ENCODE measurements around the gene SIRT1. TPM values are rescaled to one million over a fixed set of nuclear protein-coding genes. Genes with fewer than 3 reads are reported as not detected.

Gene SIRT1
- total and polyA plus RNA-seq, 12 donors = 4.9 to 18.0 (median 13.5) TPM

DNA sequence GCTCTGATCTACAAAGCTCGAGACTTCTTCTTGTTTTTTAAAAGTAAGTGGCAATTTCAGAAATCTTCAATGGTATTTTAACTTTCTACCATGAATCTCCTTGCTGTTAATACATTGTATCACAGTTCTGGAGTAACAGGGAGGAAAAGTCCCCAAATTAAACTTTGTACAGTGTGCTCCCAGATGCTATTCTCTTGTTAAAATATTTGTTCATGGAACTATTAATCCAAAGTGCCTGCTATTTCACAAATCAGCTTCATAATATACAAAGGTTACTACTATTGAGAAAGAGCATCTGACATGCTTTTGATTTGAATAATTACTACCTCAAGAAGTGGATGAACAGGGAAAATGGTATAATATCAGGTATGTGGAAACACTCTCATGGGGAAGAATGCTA is 36.6 kb downstream of the SIRT1 start:
- Histone ChIP-seq H3K9me3 (no peaks in the 10 kb centered on the region), H3K27ac (no peak overlapping the region), H3K27me3 (no peaks in the 10 kb centered on the region), H3K36me3 (peaks cover 0 to 99% (median 8%) of the 10 kb centered on the region in 9 donors), H3K4me1 (no peaks in the 10 kb centered on the region), H3K4me3 (no peak overlapping the region)
- intact Hi-C loops (cut with DNase I) = no loop called here
- WGBS, 2 donors = 89 to 100% methylated on average over 1 of the region's 1 CpG
- no peak for DNase-seq
- TF ChIP-seq, protein P1, sequence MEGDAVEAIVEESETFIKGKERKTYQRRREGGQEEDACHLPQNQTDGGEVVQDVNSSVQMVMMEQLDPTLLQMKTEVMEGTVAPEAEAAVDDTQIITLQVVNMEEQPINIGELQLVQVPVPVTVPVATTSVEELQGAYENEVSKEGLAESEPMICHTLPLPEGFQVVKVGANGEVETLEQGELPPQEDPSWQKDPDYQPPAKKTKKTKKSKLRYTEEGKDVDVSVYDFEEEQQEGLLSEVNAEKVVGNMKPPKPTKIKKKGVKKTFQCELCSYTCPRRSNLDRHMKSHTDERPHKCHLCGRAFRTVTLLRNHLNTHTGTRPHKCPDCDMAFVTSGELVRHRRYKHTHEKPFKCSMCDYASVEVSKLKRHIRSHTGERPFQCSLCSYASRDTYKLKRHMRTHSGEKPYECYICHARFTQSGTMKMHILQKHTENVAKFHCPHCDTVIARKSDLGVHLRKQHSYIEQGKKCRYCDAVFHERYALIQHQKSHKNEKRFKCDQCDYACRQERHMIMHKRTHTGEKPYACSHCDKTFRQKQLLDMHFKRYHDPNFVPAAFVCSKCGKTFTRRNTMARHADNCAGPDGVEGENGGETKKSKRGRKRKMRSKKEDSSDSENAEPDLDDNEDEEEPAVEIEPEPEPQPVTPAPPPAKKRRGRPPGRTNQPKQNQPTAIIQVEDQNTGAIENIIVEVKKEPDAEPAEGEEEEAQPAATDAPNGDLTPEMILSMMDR (IDR thresholded peaks at IDR 0.05) = no peak
- ATAC-seq = no peak

DNA sequence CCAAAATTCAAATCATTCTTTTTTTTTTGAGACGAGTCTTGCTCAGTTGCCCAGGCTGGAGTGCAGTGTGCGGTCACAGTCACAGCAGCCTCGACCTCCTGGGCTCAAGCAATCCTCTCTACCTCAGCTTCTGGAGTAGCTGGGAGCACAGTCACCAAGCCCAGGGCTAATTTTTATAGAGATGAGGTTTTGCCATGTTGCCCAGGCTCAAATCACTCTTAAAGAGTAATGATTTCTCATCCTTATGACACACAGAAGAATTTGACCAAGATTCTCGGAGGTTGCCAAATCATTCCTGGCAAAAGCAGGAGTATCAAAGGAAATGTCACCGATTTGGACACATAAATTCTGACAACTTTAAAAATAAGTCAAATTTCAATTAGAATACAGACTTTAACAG is 39.1 kb downstream of the SIRT1 start:
- no peak for DNase-seq
- no peak for ATAC-seq
- WGBS, 2 donors = 95 to 97% methylated on average over 5 of the region's 5 CpGs

DNA sequence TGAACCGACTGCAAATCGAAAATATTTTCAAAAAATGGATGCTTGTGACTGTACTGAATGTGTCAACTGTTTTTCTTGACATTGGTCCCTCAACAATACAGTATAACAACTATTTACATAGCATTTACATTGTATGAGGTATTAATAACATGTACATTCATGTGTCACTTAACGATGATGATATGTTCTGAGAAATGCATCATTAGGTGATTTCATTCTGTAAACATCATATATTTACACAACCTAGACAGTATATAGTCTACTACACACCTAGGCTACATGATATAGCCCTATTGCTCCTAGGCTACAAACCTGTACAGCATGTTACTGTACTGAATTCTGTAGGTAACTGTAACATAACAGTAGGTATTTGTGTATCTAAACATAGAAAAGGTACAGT is 39.7 kb downstream of the SIRT1 start:
- no peak for DNase-seq
- H3K9me3 ChIP-seq = no peaks in the 10 kb centered on the region
- no peaks in the 10 kb centered on the region for H3K27me3 ChIP-seq
- intact Hi-C loops (cut with DNase I) = no loop called here
- ATAC-seq = no peak
- WGBS, 2 donors = 97 to 98% methylated on average over 3 of the region's 3 CpGs
- no peak overlapping the region for H3K27ac ChIP-seq
- TF ChIP-seq, protein P1 (IDR thresholded peaks at IDR 0.05) = no peak
- no peak overlapping the region for H3K4me3 ChIP-seq
- no peaks in the 10 kb centered on the region for H3K4me1 ChIP-seq
- peaks cover 0 to 95% (median 5%) of the 10 kb centered on the region in 9 donors for H3K36me3 ChIP-seq

More for the DNA sequence above, 39.1 kb downstream of the SIRT1 start:
- Histone ChIP-seq H3K27me3 (no peaks in the 10 kb centered on the region), H3K27ac (no peak overlapping the region), H3K4me1 (no peaks in the 10 kb centered on the region), H3K9me3 (no peaks in the 10 kb centered on the region), H3K4me3 (no peak overlapping the region), H3K36me3 (peaks cover 0 to 96% (median 8%) of the 10 kb centered on the region in 9 donors)
- TF ChIP-seq, protein P1 (IDR thresholded peaks at IDR 0.05) = no peak
- intact Hi-C loops (cut with DNase I) = no loop called here

DNA sequence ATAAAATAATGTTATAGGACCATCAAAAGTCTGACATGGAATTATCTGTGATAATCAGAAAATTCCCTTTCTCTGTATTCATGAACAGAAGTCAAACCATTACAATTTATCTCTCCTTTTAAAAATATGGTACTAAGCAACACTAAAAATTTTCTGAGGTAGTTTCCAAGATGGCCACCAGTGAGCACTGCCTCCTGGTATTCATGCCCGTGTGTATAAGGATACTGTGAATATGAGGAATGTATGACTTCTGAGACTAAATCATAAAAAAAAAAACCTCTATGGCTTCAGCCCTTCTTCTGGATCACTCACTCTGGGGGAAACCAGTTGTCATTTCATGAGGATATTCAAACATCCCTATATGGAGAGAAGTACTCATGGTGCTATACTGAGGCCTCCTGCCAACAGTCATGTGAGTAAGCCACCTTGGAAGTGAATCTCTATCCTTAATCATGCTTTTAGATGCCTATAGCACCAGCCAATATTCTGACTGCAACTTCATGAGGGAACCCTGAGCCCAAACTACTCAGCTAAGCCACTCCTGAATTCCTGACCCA is 41.1 kb downstream of the SIRT1 start:
- WGBS, 2 donors = 88 to 91% methylated on average over 1 of the region's 1 CpG
- TF ChIP-seq, protein P1 (IDR thresholded peaks at IDR 0.05) = no peak
- peaks cover 0 to 96% (median 18%) of the 10 kb centered on the region in 9 donors for H3K36me3 ChIP-seq
- no peak for ATAC-seq
- H3K9me3 ChIP-seq = no peaks in the 10 kb centered on the region
- no peak for DNase-seq
- H3K4me1 ChIP-seq = no peaks in the 10 kb centered on the region
- no peaks in the 10 kb centered on the region for H3K27me3 ChIP-seq
- H3K27ac ChIP-seq = no peak overlapping the region
- intact Hi-C loops (cut with DNase I) = no loop called here
- H3K4me3 ChIP-seq = no peak overlapping the region
